ELF-1 (cell line): ENCODE results near the gene KRTDAP.
"Not testable (repeated sequence)": the region's sequence is repeated elsewhere in the genome, so short reads cannot be mapped to it uniquely, and the experiment has no call there.

ENCODE experiments used
- DNase-seq: peaks from one replicate; pipeline ENCODE4 v3.0.0-alpha.2; 2016; ENCODE audit warnings: low read depth, low spot score

KRTDAP gene

GRCh38 chr19:35486268-35486708 is 4.0 kb downstream of the KRTDAP start:
- no peak for DNase-seq

DNA sequence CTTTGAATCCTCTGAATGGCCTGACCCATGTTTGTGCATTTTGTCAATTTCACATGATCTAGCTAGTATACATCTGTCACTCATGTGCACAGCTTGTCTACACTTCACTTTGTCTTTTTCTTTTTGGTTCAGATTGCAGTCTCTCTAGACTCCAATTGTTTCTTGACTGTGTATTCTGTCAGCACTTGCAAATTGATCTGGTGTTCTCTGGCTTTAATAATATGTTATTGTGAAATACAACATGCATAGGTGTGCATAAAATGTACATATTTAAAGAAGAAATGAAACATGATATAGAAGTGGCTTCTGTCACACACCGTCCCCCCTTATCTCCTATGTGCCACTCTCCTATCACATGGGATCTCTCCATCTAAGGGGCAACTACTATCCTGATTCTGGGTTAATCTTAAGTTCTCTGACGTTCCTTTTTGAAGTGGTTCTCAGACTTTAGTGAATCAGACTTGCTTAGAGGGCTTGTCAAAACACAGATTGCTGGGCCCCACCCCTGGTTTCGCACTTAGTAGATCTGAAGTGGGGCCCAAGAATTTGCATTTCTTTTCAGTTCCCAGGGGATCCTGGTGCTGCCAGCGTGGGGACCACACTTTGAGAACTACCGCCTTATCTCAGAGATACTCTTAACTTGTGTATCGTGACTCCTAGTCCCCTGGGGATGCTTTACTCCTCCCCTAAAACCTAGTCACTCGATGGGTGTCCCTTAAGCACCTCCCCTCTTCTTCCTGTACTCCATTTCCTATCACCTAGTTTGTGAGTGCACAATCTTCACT is 5.8 kb downstream of the KRTDAP start:
- no peak for DNase-seq

- DNase-seq, result no peak
Measured at GRCh38 chr19:35483089-35483488, 7.2 kb downstream of the KRTDAP start.

- peak; percentile 38 for DNase-seq
Measured at GRCh38 chr19:35478794-35479677, 11.2 kb downstream of the KRTDAP start.

DNA sequence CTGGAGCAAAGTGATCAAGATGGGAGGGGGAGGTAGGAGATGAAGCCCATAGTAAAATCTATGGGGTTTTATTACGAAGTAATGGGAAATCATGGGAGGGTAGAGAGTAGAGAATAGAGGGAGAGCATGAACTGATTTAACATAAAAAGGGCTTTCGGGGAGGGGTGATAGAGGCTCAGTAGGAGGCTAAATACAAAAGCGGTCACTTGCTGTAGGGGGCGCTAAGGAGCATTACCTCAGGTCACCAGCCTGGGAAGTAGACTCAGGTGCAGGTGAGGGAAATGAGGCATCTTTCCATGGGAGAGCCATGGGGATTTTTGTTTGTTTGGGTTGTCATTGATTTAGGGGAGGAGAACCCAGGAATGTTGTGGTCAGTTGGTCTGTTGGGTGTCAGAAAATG is 14.1 kb downstream of the KRTDAP start:
- peak; percentile 30 for DNase-seq

- DNase-seq, result not testable (repeated sequence)
Measured at GRCh38 chr19:35474594-35474993, 15.7 kb downstream of the KRTDAP start.

DNA sequence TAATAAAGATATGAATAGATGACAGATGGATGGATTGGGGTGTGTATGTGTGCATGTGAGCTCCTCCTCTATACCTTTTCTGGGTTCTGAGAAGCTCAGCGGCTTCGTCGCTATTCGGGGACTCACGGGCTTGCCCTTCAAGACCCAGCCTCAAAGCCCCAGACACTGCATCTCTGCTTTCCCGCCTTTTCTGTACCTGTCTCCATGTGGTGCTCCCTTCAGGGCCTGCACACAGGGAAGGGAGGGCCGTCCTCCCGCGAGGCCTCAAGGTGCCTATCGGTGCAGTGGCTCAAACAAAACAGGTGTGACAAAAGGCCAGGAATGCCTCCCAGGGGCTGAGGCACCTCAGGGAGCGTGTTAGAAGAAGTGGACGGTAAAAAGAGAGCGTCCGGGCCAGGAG is 16.2 kb downstream of the KRTDAP start:
- DNase-seq, result no peak

GRCh38 chr19:35471946-35472345 is 18.3 kb downstream of the KRTDAP start:
- peak; percentile 40 for DNase-seq

DNA sequence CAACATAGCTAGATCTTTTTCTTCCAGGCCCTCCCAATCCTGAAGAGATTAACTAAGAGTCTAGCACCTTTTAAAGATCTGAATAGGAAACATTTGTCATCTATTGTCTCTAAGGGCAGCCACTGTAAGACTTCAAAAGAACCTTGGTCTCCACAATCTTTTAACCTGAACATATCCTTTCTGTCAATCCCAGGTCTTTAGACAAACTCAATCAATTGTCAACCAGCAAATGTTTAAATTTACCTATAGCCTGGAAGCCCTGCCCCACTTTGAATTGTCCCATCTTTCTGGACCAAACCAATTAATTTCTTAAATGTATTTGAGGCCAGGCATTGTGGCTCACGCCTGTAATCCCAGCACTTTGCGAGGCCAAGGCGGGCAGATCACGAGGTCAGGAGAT is 19.2 kb downstream of the KRTDAP start:
- not testable (repeated sequence) for DNase-seq

GRCh38 chr19:35470128-35470527 is 20.1 kb downstream of the KRTDAP start:
- no peak for DNase-seq

DNA sequence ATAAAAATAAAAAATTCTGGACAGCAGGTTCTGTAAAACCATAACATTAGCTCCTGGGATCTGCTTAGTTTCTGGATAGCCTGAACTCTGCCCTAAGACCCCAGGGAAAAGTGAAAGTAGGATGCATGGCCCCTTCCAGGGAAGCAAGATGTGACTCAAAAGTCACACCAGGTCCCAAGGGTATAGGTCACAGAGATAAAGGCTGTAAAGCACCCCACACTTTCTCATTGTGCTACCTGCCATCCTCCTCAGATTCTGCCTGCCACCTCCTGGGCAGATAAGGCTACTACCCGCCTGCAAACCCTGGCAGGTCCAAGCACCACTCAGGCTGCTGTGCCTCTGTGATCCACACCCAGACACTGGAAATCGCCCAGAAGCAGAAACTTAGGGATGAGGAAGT is 21.6 kb downstream of the KRTDAP start:
- DNase-seq, result peak; percentile 51

GRCh38 chr19:35466259-35466658 is 24.0 kb downstream of the KRTDAP start:
- no peak for DNase-seq

- DNase-seq, result not testable (repeated sequence)
Measured at GRCh38 chr19:35462956-35463355, 27.3 kb downstream of the KRTDAP start.

DNA sequence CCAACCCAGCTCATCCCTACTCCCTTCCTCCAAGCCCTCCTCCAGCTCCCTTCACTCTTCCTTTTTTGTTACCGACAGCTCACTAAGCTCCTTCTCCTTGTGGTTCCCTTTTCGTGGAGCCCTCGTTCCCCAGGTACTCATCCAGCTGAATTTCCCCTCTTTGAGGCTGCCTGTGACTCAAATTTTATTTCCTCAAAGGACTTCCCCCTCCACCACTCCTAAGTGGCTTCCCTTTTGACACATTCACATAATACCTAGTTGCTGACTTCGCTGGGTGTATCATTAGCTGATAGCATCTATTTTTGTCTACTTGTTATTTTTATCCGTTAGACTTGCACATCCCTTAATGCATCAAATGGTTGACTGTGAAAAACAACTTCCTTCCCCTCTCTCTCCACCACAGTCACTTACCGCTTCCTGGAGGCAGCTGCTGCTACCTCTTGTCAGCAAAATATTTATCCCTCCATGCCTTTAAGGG is 27.7 kb downstream of the KRTDAP start:
- no peak for DNase-seq

DNA sequence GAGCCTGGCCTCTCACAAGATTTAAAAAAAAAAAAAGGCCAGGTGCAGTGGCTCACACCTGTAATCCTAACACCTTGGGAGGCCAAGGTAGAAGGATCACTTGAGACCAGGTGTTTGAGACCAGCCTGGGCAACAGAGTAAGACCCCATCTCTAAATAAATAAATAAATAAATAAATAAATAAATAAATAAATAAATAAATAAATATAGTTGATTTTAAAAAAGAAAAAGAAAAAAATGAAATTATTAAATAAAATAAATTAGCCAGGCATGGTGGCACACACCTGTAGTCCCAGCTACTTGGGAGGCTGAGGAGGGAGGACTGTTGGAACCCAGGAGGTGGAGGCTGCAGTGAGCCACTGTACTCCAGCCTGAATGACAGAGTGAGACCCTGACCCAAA is 28.5 kb downstream of the KRTDAP start:
- not testable (repeated sequence) for DNase-seq

DNA sequence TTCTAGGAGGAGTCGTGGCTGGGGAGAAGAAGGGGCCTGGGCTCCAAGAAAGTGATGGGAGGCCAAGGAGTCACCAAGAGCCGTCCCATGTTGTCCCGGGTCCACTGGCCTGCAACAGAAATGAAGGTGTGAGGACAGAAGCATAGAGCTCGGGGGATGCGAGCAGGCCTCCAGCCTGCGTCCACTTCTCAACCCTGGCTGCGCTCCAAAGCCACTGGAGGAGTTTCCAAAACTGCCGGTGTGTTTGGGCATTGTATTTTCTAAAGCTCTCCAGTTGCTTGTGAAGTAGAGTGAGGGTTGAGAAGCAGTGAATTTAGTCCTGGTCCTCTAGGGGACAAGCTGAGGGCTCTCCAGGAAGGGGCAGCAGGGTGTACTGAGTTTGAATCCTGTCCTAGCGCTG is 29.2 kb downstream of the KRTDAP start:
- no peak for DNase-seq

GRCh38 chr19:35460608-35461007 is 29.7 kb downstream of the KRTDAP start:
- no peak for DNase-seq

DNA sequence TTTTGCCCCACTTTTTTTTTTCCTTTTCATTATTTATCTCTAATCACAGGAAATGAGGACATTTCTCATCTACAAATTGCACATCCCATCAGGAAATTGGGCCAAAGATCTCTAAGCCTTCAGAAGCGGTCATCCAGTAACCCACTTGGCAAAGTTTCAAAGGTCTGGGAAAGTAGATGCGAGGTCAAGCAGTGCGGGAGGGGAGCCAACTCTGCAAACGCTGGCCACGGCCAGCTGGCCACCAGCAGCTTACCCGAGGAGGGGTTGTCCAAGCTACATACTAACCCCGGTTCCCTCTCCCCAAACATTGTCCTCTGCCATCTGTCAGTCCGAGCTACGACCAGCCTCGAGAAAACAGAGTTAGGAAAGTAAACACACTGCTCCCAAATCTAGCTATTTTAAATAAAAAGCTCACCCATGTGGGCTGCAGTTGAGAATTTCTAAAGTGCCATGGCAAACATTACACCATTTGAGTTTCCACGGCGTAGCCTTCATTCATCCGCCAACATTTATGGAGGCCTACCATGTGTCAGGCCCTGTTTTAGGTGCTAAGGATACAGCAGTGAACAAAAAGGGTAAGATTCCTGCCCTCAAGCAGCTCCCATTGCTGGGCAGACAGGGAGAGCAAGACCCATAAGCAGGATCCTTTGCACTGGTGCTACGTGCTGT is 30.7 kb downstream of the KRTDAP start:
- no peak for DNase-seq

GRCh38 chr19:35458731-35459391 is 31.4 kb downstream of the KRTDAP start:
- no peak for DNase-seq

DNA sequence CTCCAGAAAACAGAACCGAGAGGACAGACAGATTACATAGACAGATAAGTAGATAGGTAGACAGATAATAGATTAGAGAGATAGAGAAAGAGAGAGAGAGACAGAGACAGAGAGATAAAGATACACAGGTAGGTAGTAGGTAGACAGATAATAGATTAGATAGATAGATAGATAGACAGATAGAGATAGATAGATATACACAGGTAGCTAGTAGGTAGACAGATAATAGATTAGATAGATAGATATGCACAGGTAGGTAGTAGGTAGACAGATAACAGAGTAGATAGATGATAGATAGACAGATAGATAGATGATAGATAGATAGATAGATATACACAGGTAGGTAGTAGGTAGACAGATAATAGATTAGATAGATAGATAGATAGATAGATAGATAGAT is 32.1 kb downstream of the KRTDAP start:
- no peak for DNase-seq

GRCh38 chr19:35457173-35457572 is 33.1 kb downstream of the KRTDAP start:
- DNase-seq, result no peak
